GM12864 (cell line): ENCODE results near the gene BTBD10.

Experiments used
- DNase-seq: peaks from one replicate; pipeline ENCODE4 v3.0.0-alpha.2; 2011; ENCODE audit warnings: low read depth
- H3K4me3 ChIP-seq: 2 replicates; pipeline ENCODE4 v1.5.1; 2011; ENCODE audit warnings: mild to moderate bottlenecking, low read depth, low read length, control low read depth
- CTCF ChIP-seq: IDR thresholded peaks from 2 replicates; pipeline ENCODE4 v1.5.1; 2011; ENCODE audit warnings: low read depth, mild to moderate bottlenecking, moderate library complexity, low read length, control low read depth, inconsistent platforms; ENCODE audit errors: missing control alignments

The BTBD10 gene

GRCh38 chr11:13349581-13349980 lies 113.4 kb downstream of the BTBD10 start:
- no peak for DNase-seq
- no peak for TF ChIP-seq CTCF

GRCh38 chr11:13349046-13349445 lies 114.0 kb downstream of the BTBD10 start:
- H3K4me3 ChIP-seq, result peak overlapping the region; percentile 5; the same call in 1 of the 2 replicates
- DNase-seq, result no peak
- TF ChIP-seq CTCF, result no peak

More at GRCh38 chr11:13349581-13349980, 113.4 kb downstream of the BTBD10 start:
- no peak overlapping the region for H3K4me3 ChIP-seq

GRCh38 chr11:13348305-13348704 lies 114.7 kb downstream of the BTBD10 start:
- TF ChIP-seq CTCF, result no peak
- no peak overlapping the region; the same call in 1 of the 2 replicates for H3K4me3 ChIP-seq
- DNase-seq, result no peak

GRCh38 chr11:13347901-13348300 lies 115.1 kb downstream of the BTBD10 start:
- no peak for TF ChIP-seq CTCF
- DNase-seq, result no peak
- no peak overlapping the region; the same call in 1 of the 2 replicates for H3K4me3 ChIP-seq

- DNase-seq, result no peak
- peak; percentile 36 for TF ChIP-seq CTCF
- H3K4me3 ChIP-seq, result no peak overlapping the region
These were observed 116.6 kb downstream of the BTBD10 start for GRCh38 chr11:13346470-13346869.

- DNase-seq, result no peak
- no peak for TF ChIP-seq CTCF
- no peak overlapping the region for H3K4me3 ChIP-seq
These were observed 118.2 kb downstream of the BTBD10 start for GRCh38 chr11:13344818-13345217.

- peak; percentile 53 for DNase-seq
- no peak overlapping the region for H3K4me3 ChIP-seq
- peak; percentile 84 for TF ChIP-seq CTCF
These were observed 118.9 kb downstream of the BTBD10 start for GRCh38 chr11:13343931-13344717.
